K562 (cell line): Measurements from ENCODE around the gene DENND1A. TPM values are rescaled to one million over a fixed set of nuclear protein-coding genes. Genes with fewer than 3 reads are reported as not detected.

Experiments used
- ATAC-seq: fragments of 200-7000 bp; cut with Tn5 transposase; 3 replicates; pipeline ENCODE4 v1.9.1; 2020; ENCODE audit warnings: moderate library complexity
- BruUV-seq: library from RNA; stranded (reverse); fragments of 400-500 nt; replicated peaks from 2 replicates; lab custom pipeline; 2021; lab: Mats Ljungman, UMichigan
- CTCF ChIA-PET: fragments of 300-600 bp; formaldehyde crosslinking; extraction: SDS; loops from one replicate; lab custom pipeline; 2021; ENCODE audit warnings: low intra/inter-chr PET ratio; lab: Yijun Ruan, JAX
- POLR2A ChIA-PET: fragments of 300-600, 350-650 bp; sonication (Branson Sonifier 250); formaldehyde crosslinking; extraction: SDS; loops from one replicate; lab custom pipeline; 2021; ENCODE audit warnings: antibody characterized with exemption, inconsistent platforms; lab: Yijun Ruan, JAX
- DNase-seq, 4 experiments: peaks; one replicate each; pipeline versions ENCODE4 v3.0.0 to v3.0.0-alpha.2; 2011 to 2018; ENCODE audit warnings: low spot score in 3 of 4, mixed read lengths in 3 of 4; ENCODE audit errors: extremely low read depth in 1 of 4
- FAIRE-seq: peaks from 2 replicates; lab custom pipeline; 2011; peaks lifted over from hg19 to GRCh38; lab: Jason Lieb, UNC
- H2AFZ ChIP-seq: 2 replicates; pipeline ENCODE4 v1.6.0; 2011; ENCODE audit warnings: low read depth, low read length, control low read depth, inconsistent platforms
- H3K27ac ChIP-seq: fragments of 200-600 bp; 3 replicates; pipeline ENCODE4 v1.8.0; 2011; ENCODE audit warnings: low read depth, mild to moderate bottlenecking, control low read depth, inconsistent platforms, low read length, moderate library complexity, mixed read lengths; ENCODE audit errors: extremely low read depth
- H3K27me3 ChIP-seq, 2 experiments: fragments of 300-600 bp in 1 of 2; 2 replicates in 1 of 2; 3 replicates in 1 of 2; pipeline versions ENCODE4 v1.6.0 to v1.8.0; 2011; ENCODE audit warnings: inconsistent platforms in 2 of 2, low read length in 2 of 2, mild to moderate bottlenecking in 1 of 2, mixed read lengths in 1 of 2, moderate library complexity in 1 of 2; ENCODE audit not compliant: control insufficient read depth in 2 of 2, insufficient read depth in 2 of 2
- H3K36me3 ChIP-seq: fragments of 300-600 bp; 3 replicates; pipeline ENCODE4 v1.8.0; 2011; ENCODE audit warnings: mild to moderate bottlenecking, low read length, inconsistent platforms; ENCODE audit not compliant: control insufficient read depth, insufficient read depth
- H3K4me1 ChIP-seq, 2 experiments: fragments of 200-600 bp in 1 of 2; replicated peaks in 1 of 2; 2 replicates in 1 of 2; 3 replicates in 1 of 2; pipeline versions ENCODE4 v1.5.1 to v1.8.0; 2011; ENCODE audit warnings: inconsistent platforms in 2 of 2, low read length in 2 of 2, mild to moderate bottlenecking in 1 of 2, mixed read lengths in 1 of 2, moderate library complexity in 1 of 2; ENCODE audit not compliant: control insufficient read depth in 2 of 2, insufficient read depth in 2 of 2
- H3K4me2 ChIP-seq: 2 replicates; pipeline ENCODE4 v1.6.1; 2011; ENCODE audit warnings: low read length, control low read depth, inconsistent platforms, mixed read lengths; ENCODE audit not compliant: insufficient read depth
- H3K4me3 ChIP-seq: fragments of 200-600 bp; sonication (generic), shearing (Covaris generic); 2 replicates; pipeline ENCODE4 v1.5.1; 2016; ENCODE audit warnings: control low read depth, inconsistent platforms
- H3K79me2 ChIP-seq: fragments of 200-600 bp; 3 replicates; pipeline ENCODE4 v1.8.0; 2011; ENCODE audit warnings: low read length, inconsistent platforms; ENCODE audit not compliant: control insufficient read depth, insufficient read depth
- H3K9ac ChIP-seq, 2 experiments: 2 replicates each; pipeline versions ENCODE4 v1.6.0 to v1.6.1; 2011; ENCODE audit warnings: low read depth in 2 of 2, low read length in 2 of 2, control low read depth in 1 of 2, inconsistent platforms in 1 of 2, mild to moderate bottlenecking in 1 of 2, mixed read lengths in 1 of 2; ENCODE audit not compliant: insufficient read depth in 1 of 2
- H3K9me1 ChIP-seq: one replicate; pipeline ENCODE4 v1.6.0; 2011; ENCODE audit warnings: inconsistent platforms, mild to moderate bottlenecking, low read length, moderate library complexity; ENCODE audit not compliant: control insufficient read depth, insufficient read depth
- H3K9me3 ChIP-seq: replicated peaks from 2 replicates; pipeline ENCODE4 v1.5.1; 2011; ENCODE audit warnings: low read depth, low read length, inconsistent platforms; ENCODE audit not compliant: control insufficient read depth, insufficient read depth
- H4K20me1 ChIP-seq: replicated peaks from 2 replicates; pipeline ENCODE4 v1.6.1; 2011; ENCODE audit warnings: low read length, inconsistent platforms, mixed read lengths; ENCODE audit not compliant: control insufficient read depth, insufficient read depth
- ATF3 ChIP-seq, 2 experiments: fragments of 450-650 bp in 1 of 2; sonication (generic) in 1 of 2; formaldehyde crosslinking in 1 of 2; IDR thresholded peaks in 1 of 2; conservative IDR thresholded peaks in 1 of 2; 2 replicates each; pipeline versions ENCODE4 v1.6.1 to v1.8.1; 2016 to 2023; ENCODE audit warnings: mild to moderate bottlenecking in 2 of 2, moderate library complexity in 2 of 2, inconsistent platforms in 1 of 2, missing genetic modification reagents in 1 of 2
- CREB3 ChIP-seq: fragments of 450-650 bp; conservative IDR thresholded peaks from 2 replicates; pipeline ENCODE4 v1.6.1; 2016; ENCODE audit warnings: missing genetic modification characterization, low read depth, mild to moderate bottlenecking, missing compliant biosample characterization, moderate library complexity
- DACH1 ChIP-seq: fragments of 450-650 bp; IDR thresholded peaks from 2 replicates; pipeline ENCODE4 v1.6.1; 2018; ENCODE audit not compliant: partially characterized antibody
- GATAD2B ChIP-seq: fragments of 450-650 bp; IDR thresholded peaks from 2 replicates; pipeline ENCODE4 v1.6.1; 2017; ENCODE audit warnings: mild to moderate bottlenecking, borderline replicate concordance
- ID3 ChIP-seq, 2 experiments: fragments of 250-450 bp in 1 of 2; fragments of 450-650 bp in 1 of 2; sonication (Bioruptor Pico) in 1 of 2; IDR thresholded peaks; 2 replicates each; pipeline versions ENCODE4 v1.6.1 to v1.8.0; 2016 to 2021; ENCODE audit warnings: mild to moderate bottlenecking in 2 of 2, moderate library complexity in 2 of 2, missing compliant biosample characterization in 1 of 2, missing genetic modification characterization in 1 of 2
- NFYB ChIP-seq: IDR thresholded peaks from 2 replicates; pipeline ENCODE4 v1.6.1; 2011; ENCODE audit warnings: mild to moderate bottlenecking, moderate library complexity; ENCODE audit not compliant: insufficient read length; ENCODE audit errors: extremely low read depth
- STAT5A ChIP-seq: IDR thresholded peaks from 2 replicates; pipeline ENCODE4 v1.6.1; 2012; ENCODE audit warnings: low read length, inconsistent platforms, borderline replicate concordance
- ZNF175 ChIP-seq: fragments of 200-800 bp; sonication (Bioruptor generic); IDR thresholded peaks from 2 replicates; pipeline ENCODE4 v1.6.1; 2016; ENCODE audit warnings: low read depth, mild to moderate bottlenecking, missing genetic modification characterization, missing compliant biosample characterization
- WGBS: fragments of 100-300 bp; shearing (Covaris generic); methylation state at CpG from one replicate; pipeline ENCODE4 v1.1.6; 2016; ENCODE audit warnings: low coverage, mixed read lengths; ENCODE audit not compliant: insufficient coverage; ENCODE audit errors: missing lambda C conversion rate; 5-methylcytosine and 5-hydroxymethylcytosine counted together
- in situ Hi-C: fragments of 300-500 bp; cut with MboI; formaldehyde crosslinking; loops from 4 replicates; pipeline ENCODE4 v1.15.0; 2018; ENCODE audit warnings: inconsistent platforms, mixed read lengths
- intact Hi-C: fragments of 100-400 bp; cut with micrococcal nuclease; formaldehyde crosslinking; loops from 2 replicates; pipeline ENCODE4 v1.14.2; 2022
- polyA plus RNA-seq, 8 experiments: library from polyadenylated mRNA; depleted of rRNA in 4 of 8; stranded (reverse) in 5 of 8; unstranded in 3 of 8; fragments of >200 nt; fragmentation: Nextera tagmentation in 2 of 8; fragmentation: Illumina TruSeq in 1 of 8; extraction: Ambion mirVana in 2 of 8; extraction: Trizol in 1 of 8; gene quantifications; 2 replicates each; pipeline versions ENCODE4 v1.2.1 to v1.2.3, GENCODE V29; 2011 to 2014; ENCODE audit warnings: inconsistent platforms in 1 of 8, missing spikeins in 1 of 8
- total RNA-seq, 7 experiments: library from RNA; depleted of rRNA in 6 of 7; stranded (reverse); fragments of >200 nt in 6 of 7; fragmentation: Illumina TruSeq in 2 of 7; extraction: Trizol in 2 of 7; gene quantifications; 2 replicates each; pipeline versions ENCODE4 v1.2.1 to v1.2.3, GENCODE V29; 2011 to 2021; ENCODE audit warnings: low replicate concordance in 1 of 7
- TF ChIP-seq, protein P1 (sequence below): sonication (generic); formaldehyde crosslinking; IDR thresholded peaks from 2 replicates; pipeline ENCODE4 v1.8.1; 2022; ENCODE audit warnings: missing genetic modification reagents
- TF ChIP-seq, protein P2 (sequence below): fragments of 250-450 bp; sonication (Bioruptor Pico); IDR thresholded peaks from 2 replicates; pipeline ENCODE4 v1.5.0; 2021; ENCODE audit warnings: mild to moderate bottlenecking, borderline replicate concordance

Gene DENND1A
- total and polyA plus RNA-seq, 9 of the 15 experiments (the other 6 are each of a cell fraction or from before 2014, with no cell fraction given) = 7.6 to 29.5 (median 15.7) TPM

DNA sequence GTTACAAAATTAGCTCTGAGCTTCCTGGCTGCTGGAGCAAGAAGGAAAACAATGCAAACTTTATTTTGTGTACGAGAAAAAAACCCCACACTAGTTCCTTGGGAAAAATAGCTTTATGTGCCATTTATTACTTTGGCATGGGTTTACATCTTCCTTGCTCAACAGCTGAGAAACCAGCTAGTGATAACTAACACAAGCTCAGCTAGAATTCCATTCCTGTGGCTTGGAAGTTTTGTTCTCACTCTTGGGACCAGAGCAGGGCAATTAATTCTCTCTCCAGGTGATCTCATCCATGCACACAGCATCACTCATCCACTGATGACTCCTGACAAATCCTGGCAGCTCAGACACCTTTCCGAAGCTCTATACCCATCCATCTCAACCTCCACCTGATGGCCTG, 469.8 kb downstream of the DENND1A start:
- DNase-seq = no peak
- Histone ChIP-seq H3K4me2 (no peak overlapping the region), H3K9me1 (no peaks in the 10 kb centered on the region), H2AFZ (no peak overlapping the region), H3K27me3 (no peaks in the 10 kb centered on the region), H3K79me2 (no peaks in the 10 kb centered on the region), H3K9me3 (no peaks in the 10 kb centered on the region), H3K27ac (no peak overlapping the region), H3K4me1 (no peaks in the 10 kb centered on the region; a peak in 1 of 5 replicates), H3K4me3 (no peak overlapping the region), H4K20me1 (0 out of 2 replicates have a peak, but pooled peaks cover 5% of the 10 kb centered on the region), H3K9ac (no peak overlapping the region), H3K36me3 (no peaks in the 10 kb centered on the region)
- POLR2A ChIA-PET = interaction anchor here (0.5 to 1.3 kb wide), 7 partner anchors 10 to 581 kb away, joined by 3 to 5 read pairs (median 4); no protein-coding TSS in a partner anchor
- in situ Hi-C loops (no loop called here), intact Hi-C loops (no loop called here)
- BruUV-seq = no TSS peak
- WGBS = 69% methylated on average over 2 of the region's 2 CpGs
- CTCF ChIA-PET = no interaction called here
- FAIRE-seq = no peak
- no peak for ATAC-seq
- no peak for TF ChIP-seq GATAD2B
- no peak for TF ChIP-seq NFYB
- no peak for TF ChIP-seq ATF3 (IDR thresholded peaks at IDR 0.05)
- no peak for TF ChIP-seq ATF3 (CRISPR knock-in tag; conservative IDR thresholded peaks at IDR 0.05)
- TF ChIP-seq, protein P1, sequence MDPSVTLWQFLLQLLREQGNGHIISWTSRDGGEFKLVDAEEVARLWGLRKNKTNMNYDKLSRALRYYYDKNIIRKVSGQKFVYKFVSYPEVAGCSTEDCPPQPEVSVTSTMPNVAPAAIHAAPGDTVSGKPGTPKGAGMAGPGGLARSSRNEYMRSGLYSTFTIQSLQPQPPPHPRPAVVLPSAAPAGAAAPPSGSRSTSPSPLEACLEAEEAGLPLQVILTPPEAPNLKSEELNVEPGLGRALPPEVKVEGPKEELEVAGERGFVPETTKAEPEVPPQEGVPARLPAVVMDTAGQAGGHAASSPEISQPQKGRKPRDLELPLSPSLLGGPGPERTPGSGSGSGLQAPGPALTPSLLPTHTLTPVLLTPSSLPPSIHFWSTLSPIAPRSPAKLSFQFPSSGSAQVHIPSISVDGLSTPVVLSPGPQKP = no peak
- no peak for TF ChIP-seq ZNF175
- no peak for TF ChIP-seq STAT5A
- no peak for TF ChIP-seq DACH1
- TF ChIP-seq CREB3 (tag) = no peak
- TF ChIP-seq ID3 (CRISPR knock-in tag; IDR thresholded peaks at IDR 0.05) = no peak
- TF ChIP-seq ID3 (tag; IDR thresholded peaks at IDR 0.05) = no peak
- TF ChIP-seq, protein P2, sequence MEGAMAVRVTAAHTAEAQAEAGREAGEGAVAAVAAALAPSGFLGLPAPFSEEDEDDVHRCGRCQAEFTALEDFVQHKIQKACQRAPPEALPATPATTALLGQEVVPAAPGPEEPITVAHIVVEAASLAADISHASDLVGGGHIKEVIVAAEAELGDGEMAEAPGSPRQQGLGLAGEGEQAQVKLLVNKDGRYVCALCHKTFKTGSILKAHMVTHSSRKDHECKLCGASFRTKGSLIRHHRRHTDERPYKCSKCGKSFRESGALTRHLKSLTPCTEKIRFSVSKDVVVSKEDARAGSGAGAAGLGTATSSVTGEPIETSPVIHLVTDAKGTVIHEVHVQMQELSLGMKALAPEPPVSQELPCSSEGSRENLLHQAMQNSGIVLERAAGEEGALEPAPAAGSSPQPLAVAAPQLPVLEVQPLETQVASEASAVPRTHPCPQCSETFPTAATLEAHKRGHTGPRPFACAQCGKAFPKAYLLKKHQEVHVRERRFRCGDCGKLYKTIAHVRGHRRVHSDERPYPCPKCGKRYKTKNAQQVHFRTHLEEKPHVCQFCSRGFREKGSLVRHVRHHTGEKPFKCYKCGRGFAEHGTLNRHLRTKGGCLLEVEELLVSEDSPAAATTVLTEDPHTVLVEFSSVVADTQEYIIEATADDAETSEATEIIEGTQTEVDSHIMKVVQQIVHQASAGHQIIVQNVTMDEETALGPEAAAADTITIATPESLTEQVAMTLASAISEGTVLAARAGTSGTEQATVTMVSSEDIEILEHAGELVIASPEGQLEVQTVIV (CRISPR knock-in tag) = no peak
